Measurements from ENCODE around the gene REXO4. TPM values are rescaled to one million over a fixed set of nuclear protein-coding genes. Genes with fewer than 3 reads are reported as not detected.

The REXO4 gene
- total and polyA plus RNA-seq, 2 of the 8 experiments (the other 6 are each of a cell fraction or from before 2014, with no cell fraction given) = 19.1 to 38.3 TPM

GRCh38 chr9:133443248-133443647 lies 25.4 kb upstream of the REXO4 start:
- Histone ChIP-seq H3K4me3 (ENCODE audit: extremely low read depth in 1 of 4, insufficient read depth in 2 of 4, low read depth in 3 of 4, low read length in 4 of 4) (no peak overlapping the region), H3K18ac (ENCODE audit: extremely low read depth, low read length) (no peak overlapping the region), H3K9me3 (ENCODE audit: insufficient read depth in 2 of 2, low read depth in 1 of 2, low read length in 1 of 2) (no peaks in the 10 kb centered on the region), H2AK5ac (ENCODE audit: low read depth, low read length) (no peak overlapping the region), H3K4me2 (ENCODE audit: insufficient read depth in 1 of 2, low read depth in 2 of 2, low read length in 2 of 2) (no peak overlapping the region), H2AFZ (ENCODE audit: low read length) (no peak overlapping the region), H3K79me2 (ENCODE audit: control insufficient read depth in 1 of 2, insufficient read depth in 2 of 2, low read length in 2 of 2) (no peaks in the 10 kb centered on the region), H3K4me1 (replicated peaks in 1 of 4; ENCODE audit: control insufficient read depth in 3 of 4, insufficient read depth in 4 of 4, low read length in 3 of 4) (no peaks in the 10 kb centered on the region), H2BK20ac (ENCODE audit: low read length) (no peak overlapping the region), H3K9ac (replicated peaks in 1 of 4; ENCODE audit: extremely low read depth in 1 of 4, low read depth in 3 of 4, low read length in 3 of 4) (no peak overlapping the region), H2BK12ac (ENCODE audit: low read depth, low read length) (no peak overlapping the region), H4K5ac (ENCODE audit: insufficient read length, low read depth, low read length) (no peak overlapping the region), H2BK5ac (ENCODE audit: low read depth, low read length) (no peak overlapping the region), H3K23me2 (ENCODE audit: low read depth, low read length) (no peaks in the 10 kb centered on the region), H4K8ac (ENCODE audit: extremely low read depth, insufficient read depth, low read length) (no peak overlapping the region), H3K23ac (ENCODE audit: insufficient read length) (no peak overlapping the region), H2BK120ac (replicated peaks; ENCODE audit: low read depth, low read length) (no peak overlapping the region), H3K14ac (ENCODE audit: insufficient read length) (no peak overlapping the region), H4K20me1 (replicated peaks in 1 of 2; ENCODE audit: control insufficient read depth in 1 of 2, insufficient read depth in 2 of 2, low read length in 2 of 2) (peaks cover 0 to 4% of the 10 kb centered on the region in 2 experiments), H3K56ac (replicated peaks; ENCODE audit: insufficient read length, low read depth, low read length) (no peak overlapping the region), H3K4ac (replicated peaks; ENCODE audit: insufficient read length, low read depth, low read length) (no peak overlapping the region), H3K79me1 (ENCODE audit: low read depth, low read length) (no peaks in the 10 kb centered on the region), H3K36me3 (ENCODE audit: control insufficient read depth in 2 of 4, insufficient read depth in 4 of 4, low read length in 3 of 4) (no peaks in the 10 kb centered on the region), H2BK15ac (ENCODE audit: low read length) (no peak overlapping the region), H4K91ac (replicated peaks; ENCODE audit: insufficient read length, low read length) (no peak overlapping the region), H3K27ac (ENCODE audit: low read depth, low read length) (no peak overlapping the region), H3K27me3 (replicated peaks in 1 of 4; ENCODE audit: control insufficient read depth in 3 of 4, extremely low read depth in 1 of 4, insufficient read depth in 3 of 4, low read length in 3 of 4) (no peaks in the 10 kb centered on the region)
- ChIA-PET CTCF (ENCODE audit: partially characterized antibody) (interaction anchor here (0.7 to 7.2 kb wide), 14 partner anchors 8 to 97 kb away, joined by 3 to 64 read pairs (median 5); partner anchors contain the start of gene ADAMTS13), POLR2A (ENCODE audit: partially characterized antibody) (interaction anchor here (1.0 to 2.1 kb wide), 5 partner anchors 11 to 27 kb away, joined by 3 to 8 read pairs (median 4); no protein-coding TSS in a partner anchor)
- no peak for FAIRE-seq
- DNase-seq (ENCODE audit: low read depth in 1 of 2, low spot score in 2 of 2) = no peak
- WGBS, 2 experiments (ENCODE audit: extremely low coverage in 1 of 2, insufficient coverage in 1 of 2, insufficient read length in 1 of 2, insufficient replicate concordance in 2 of 2, low coverage in 1 of 2, low lambda C conversion rate in 2 of 2, missing lambda C conversion rate in 1 of 2) = 86% methylated on average over 15 of the region's 15 CpGs; no CpG with 5 or more reads in 1 of the 2 experiments
- no peak for TF ChIP-seq MAFK (IDR thresholded peaks at IDR 0.05; ENCODE audit: low read depth, low read length)
- no peak for TF ChIP-seq NANOG (IDR thresholded peaks at IDR 0.05; ENCODE audit: insufficient read depth, low read depth, low read length, poor library complexity, severe bottlenecking)
- TF ChIP-seq SAP30 (IDR thresholded peaks at IDR 0.05; ENCODE audit: insufficient read depth, insufficient replicate concordance, low read length) = no peak
- TF ChIP-seq ATF3 (IDR thresholded peaks at IDR 0.05; ENCODE audit: insufficient read depth, low read depth, low read length) = no peak
- no peak for TF ChIP-seq SIN3A (conservative IDR thresholded peaks at IDR 0.05 in 1 of 2, IDR thresholded peaks at IDR 0.05 in 1 of 2; ENCODE audit: low read depth in 1 of 2, low read length in 2 of 2)
- TF ChIP-seq USF2 (IDR thresholded peaks at IDR 0.05; ENCODE audit: low read length) = no peak
- no peak for TF ChIP-seq FOSL1 (IDR thresholded peaks at IDR 0.05; ENCODE audit: insufficient read depth, low read depth, low read length)
- no peak for TF ChIP-seq EZH2 (IDR thresholded peaks at IDR 0.05; ENCODE audit: low read depth, low read length, severe bottlenecking)
- TF ChIP-seq BCL11A (IDR thresholded peaks at IDR 0.05; ENCODE audit: low read depth in 2 of 2, low read length in 2 of 2) = no peak
- no peak for TF ChIP-seq RFX5 (IDR thresholded peaks at IDR 0.05; ENCODE audit: borderline replicate concordance, low read depth, low read length)
- no peak for TF ChIP-seq JUN (IDR thresholded peaks at IDR 0.05; ENCODE audit: low read depth, low read length)

Measured in H1 (cell line).